T-cell (primary cell): Measurements from ENCODE around the gene MTMR11. TPM values are rescaled to one million over a fixed set of nuclear protein-coding genes. Genes with fewer than 3 reads are reported as not detected.

Source experiments
- ATAC-seq, 4 experiments: fragments of 200-7000 bp in 3 of 4; fragments of 150-1000 bp in 1 of 4; cut with Tn5 transposase; replicated peaks in 1 of 4; 1 replicate in 3 of 4; 2 replicates in 1 of 4; pipeline ENCODE4 v1.10.0; 2021; ENCODE audit warnings: moderate library complexity in 3 of 4, mild to moderate bottlenecking in 2 of 4, moderate number of reproducible peaks in 1 of 4
- CTCF ChIA-PET, 2 donors: fragments of 300-600 bp; sonication (Branson Sonifier 250); formaldehyde crosslinking; loops; one replicate each; lab custom pipeline; 2022; ENCODE audit warnings: antibody characterized with exemption in 2 of 2; lab: Charles Lee
- POLR2A ChIA-PET, 2 donors: fragments of 300-600 bp; sonication (Branson Sonifier 250); formaldehyde crosslinking; loops; one replicate each; lab custom pipeline; 2022; ENCODE audit warnings: antibody characterized with exemption in 2 of 2; lab: Charles Lee
- DNase-seq, 35 experiments: peaks; one replicate each; pipeline versions ENCODE4 v3.0.0 to v3.0.0-alpha.2; 2013 to 2023
- H3K27ac ChIP-seq: one replicate; pipeline ENCODE4 v1.5.1; 2013; ENCODE audit warnings: low read length
- H3K27me3 ChIP-seq, 2 experiments: replicated peaks in 1 of 2; 1 replicate in 1 of 2; 2 replicates in 1 of 2; pipeline versions ENCODE4 v1.6.1 to v1.7.0; 2013; ENCODE audit warnings: low read length in 1 of 2, mixed read lengths in 1 of 2; ENCODE audit not compliant: control insufficient read depth in 2 of 2, insufficient read depth in 2 of 2; ENCODE audit errors: extremely low read depth in 1 of 2
- H3K36me3 ChIP-seq, 2 donors: 1 replicate in 1 of 2; 2 replicates in 1 of 2; pipeline versions ENCODE4 v1.6.1 to v1.7.0; 2013; ENCODE audit warnings: low read length in 1 of 2; ENCODE audit not compliant: control insufficient read depth in 2 of 2, insufficient read depth in 1 of 2; ENCODE audit errors: extremely low read depth in 1 of 2
- H3K4me1 ChIP-seq, 2 experiments: 1 replicate in 1 of 2; 2 replicates in 1 of 2; pipeline versions ENCODE4 v1.6.1 to v1.7.0; 2013; ENCODE audit warnings: low read length in 2 of 2, mixed read lengths in 1 of 2; ENCODE audit not compliant: insufficient read depth in 2 of 2, control insufficient read depth in 1 of 2; ENCODE audit errors: extremely low read depth in 1 of 2
- H3K4me3 ChIP-seq, 2 donors: 1 replicate in 1 of 2; 2 replicates in 1 of 2; pipeline versions ENCODE4 v1.5.1 to v1.7.0; 2013; ENCODE audit warnings: mild to moderate bottlenecking in 2 of 2, low read length in 1 of 2, moderate library complexity in 1 of 2; ENCODE audit not compliant: control insufficient read depth in 1 of 2; ENCODE audit errors: extremely low read depth in 1 of 2
- H3K9me3 ChIP-seq: 2 replicates; pipeline ENCODE4 v1.7.0; 2013
- H3K27ac Mint-ChIP-seq, 2 donors: one replicate each; pipeline ENCODE4 v1.8.0; 2020 to 2021; ENCODE audit warnings: mild to moderate bottlenecking in 2 of 2, mixed read lengths in 2 of 2
- H3K27me3 Mint-ChIP-seq, 2 donors: one replicate each; pipeline ENCODE4 v1.8.0; 2021 to 2022; ENCODE audit warnings: mixed read lengths in 2 of 2
- H3K36me3 Mint-ChIP-seq: one replicate; pipeline ENCODE4 v1.8.0; 2021; ENCODE audit warnings: mixed read lengths
- H3K4me1 Mint-ChIP-seq, 3 donors: one replicate each; pipeline ENCODE4 v1.8.0; 2020 to 2022; ENCODE audit warnings: mixed read lengths in 3 of 3, mild to moderate bottlenecking in 1 of 3
- H3K4me3 Mint-ChIP-seq, 3 donors: one replicate each; pipeline ENCODE4 v1.8.0; 2020 to 2022; ENCODE audit warnings: mild to moderate bottlenecking in 3 of 3, mixed read lengths in 3 of 3, moderate library complexity in 3 of 3
- H3K9me3 Mint-ChIP-seq, 3 donors: one replicate each; pipeline ENCODE4 v1.8.0; 2020 to 2022; ENCODE audit warnings: mixed read lengths in 3 of 3
- WGBS: methylation state at CpG from one replicate; pipeline ENCODE4 v1.1.5; 2013; ENCODE audit warnings: missing lambda C conversion rate; ENCODE audit not compliant: insufficient coverage; 5-methylcytosine and 5-hydroxymethylcytosine counted together
- total RNA-seq, 35 experiments: library from RNA in 6 of 35; stranded (reverse) in 6 of 35; fragments of 120-200 nt in 1 of 35; gene quantifications; one replicate each; pipeline versions ENCODE4 v1.2.1 to v1.2.4 and lab custom pipeline; 2013 to 2026

Gene MTMR11
- total RNA-seq, 5 donors from 2014 or later (not counting 1 experiment from before 2014, with no cell fraction given): 0.58 to 2.5 (median 1.5) TPM

DNA sequence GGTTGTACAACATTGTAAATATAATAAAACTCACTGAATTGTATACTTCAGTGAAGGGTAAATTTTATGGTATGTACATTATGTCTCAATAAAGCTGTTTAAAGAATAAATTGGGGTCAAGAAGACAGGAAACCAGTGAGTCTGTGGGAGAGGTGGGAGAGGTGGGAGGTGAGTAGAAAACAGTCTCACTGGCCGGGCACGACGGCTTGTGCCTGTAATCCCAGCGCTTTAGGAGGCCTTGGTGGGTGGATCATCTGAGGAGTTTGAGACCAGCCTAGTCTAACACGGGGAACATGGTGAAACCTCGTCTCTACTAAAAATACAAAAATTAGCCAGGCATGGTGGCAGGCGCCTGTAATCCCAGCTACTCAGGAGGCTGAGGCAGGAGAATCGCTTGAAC is 4.2 kb downstream of the MTMR11 start:
- Histone ChIP-seq H3K36me3 (no peaks in the 10 kb centered on the region), H3K4me3 (no peak overlapping the region), H3K27me3 (peaks cover 0 to 3% of the 10 kb centered on the region in 2 experiments), H3K27ac (no peak overlapping the region), H3K4me1 (peaks cover 7 to 14% of the 10 kb centered on the region in 2 experiments), H3K9me3 (no peaks in the 10 kb centered on the region)
- Mint-ChIP-seq H3K27ac (no peak overlapping the region), H3K36me3 (peaks cover 3% of the 10 kb centered on the region), H3K27me3 (peaks cover 2 to 4% of the 10 kb centered on the region in 2 donors), H3K4me1 (peaks cover 17 to 29% (median 20%) of the 10 kb centered on the region in 3 donors), H3K4me3 (no peak overlapping the region), H3K9me3 (no peaks in the 10 kb centered on the region)
- CTCF ChIA-PET: interaction anchor here in 1 of 2 donors (0.7 kb wide), 1 partner anchor 689 kb away, joined by 3 read pairs; no protein-coding TSS in a partner anchor
- 96% methylated on average over 4 of the region's 8 CpGs for WGBS
- DNase-seq (no peak), ATAC-seq (no peak)
- POLR2A ChIA-PET: no interaction called here

DNA sequence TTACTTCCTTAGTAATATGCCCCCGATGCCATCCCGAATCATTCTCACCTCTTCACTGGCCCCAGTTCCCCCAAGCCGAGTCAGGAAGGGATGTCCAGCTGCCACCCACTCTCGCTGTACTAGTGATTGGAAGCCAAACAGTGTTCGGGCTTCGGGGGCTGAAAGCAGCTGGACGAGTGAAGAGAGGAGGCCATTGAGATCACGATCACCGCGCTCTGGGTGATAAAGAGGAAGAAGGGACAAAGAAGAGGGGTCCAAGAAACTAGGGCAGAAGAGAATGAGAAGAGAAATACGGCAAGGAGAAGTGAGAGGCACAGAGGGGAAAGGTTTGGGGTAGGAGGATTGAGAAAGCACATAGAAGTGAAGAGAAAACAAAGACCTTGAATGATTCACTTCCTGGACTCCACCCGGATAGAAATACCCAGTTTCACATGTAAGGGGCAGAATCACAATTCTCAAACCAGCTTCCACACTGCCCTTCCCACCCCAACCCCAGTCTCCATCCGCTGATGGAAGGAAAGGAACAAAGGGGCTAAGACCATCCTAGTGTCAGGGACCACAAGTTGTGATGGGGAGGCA is 5.4 kb downstream of the MTMR11 start:
- Histone ChIP-seq H3K27ac (no peak overlapping the region), H3K9me3 (no peaks in the 10 kb centered on the region), H3K4me3 (no peak overlapping the region), H3K36me3 (peaks cover 2% of the 10 kb centered on the region in 2 donors), H3K4me1 (peaks cover 13 to 21% of the 10 kb centered on the region in 2 experiments), H3K27me3 (peaks cover 0 to 3% of the 10 kb centered on the region in 2 experiments)
- ChIA-PET POLR2A (no interaction called here), CTCF (no interaction called here)
- H3K4me3 Mint-ChIP-seq: no peak overlapping the region
- 97% methylated on average over 10 of the region's 13 CpGs for WGBS
- H3K36me3 Mint-ChIP-seq: peaks cover 4% of the 10 kb centered on the region
- ATAC-seq (no peak), DNase-seq (no peak)
- no peak overlapping the region for H3K27ac Mint-ChIP-seq
- H3K9me3 Mint-ChIP-seq: no peaks in the 10 kb centered on the region
- H3K27me3 Mint-ChIP-seq: peaks cover 2 to 4% of the 10 kb centered on the region in 2 donors
- peaks cover 24 to 31% (median 24%) of the 10 kb centered on the region in 3 donors for H3K4me1 Mint-ChIP-seq

DNA sequence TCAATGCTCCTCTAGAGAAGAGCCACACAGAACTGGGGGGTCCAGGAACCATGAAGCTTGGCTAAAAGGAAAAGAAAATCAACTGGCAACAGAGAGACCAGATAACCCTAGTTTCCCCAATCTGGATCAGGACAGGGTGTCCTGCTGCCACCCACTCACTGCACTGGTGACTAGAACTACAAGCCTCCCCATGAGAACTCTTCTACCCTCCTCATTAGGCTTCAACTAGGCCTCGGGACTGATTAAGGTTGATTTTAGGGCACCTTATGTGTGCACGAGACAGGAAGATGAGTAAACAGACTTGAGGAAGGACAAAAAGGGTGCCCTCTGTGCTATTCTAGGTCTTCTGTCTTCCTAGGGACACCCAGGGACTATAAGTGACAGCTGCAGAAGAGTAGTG is 6.8 kb downstream of the MTMR11 start:
- peaks cover 38 to 45% (median 39%) of the 10 kb centered on the region in 3 donors for H3K4me1 Mint-ChIP-seq
- Histone ChIP-seq H3K9me3 (no peaks in the 10 kb centered on the region), H3K4me1 (peaks cover 17 to 29% of the 10 kb centered on the region in 2 experiments), H3K36me3 (peaks cover 2 to 16% of the 10 kb centered on the region in 2 donors), H3K27ac (no peak overlapping the region), H3K4me3 (no peak overlapping the region), H3K27me3 (peaks cover 0 to 3% of the 10 kb centered on the region in 2 experiments)
- no CpG with 5 or more reads among the region's 2 CpGs for WGBS
- H3K4me3 Mint-ChIP-seq: peak overlapping the region in 1 of 3 donors; percentile 97
- peaks cover 18% of the 10 kb centered on the region for H3K36me3 Mint-ChIP-seq
- ChIA-PET POLR2A (interaction anchor here (0.6 to 2.8 kb wide), 2 partner anchors 33 to 43 kb away, joined by 3 to 45 read pairs; a partner anchor contains a TSS), CTCF (no interaction called here)
- DNase-seq (no peak), ATAC-seq (no peak)
- no peaks in the 10 kb centered on the region for H3K9me3 Mint-ChIP-seq
- no peak overlapping the region for H3K27ac Mint-ChIP-seq
- H3K27me3 Mint-ChIP-seq: peaks cover 2 to 4% of the 10 kb centered on the region in 2 donors

GRCh38 chr1:149928401-149928724 is 8.3 kb downstream of the MTMR11 start:
- ChIA-PET CTCF (interaction anchor here in 1 of 2 donors (0.6 to 1.2 kb wide), 5 partner anchors 29 to 83 kb away, joined by 3 to 7 read pairs (median 4); partner anchors contain the start of gene BOLA1), POLR2A (interaction anchor here (0.6 to 2.8 kb wide), 5 partner anchors 41 to 1020 kb away, joined by 3 to 45 read pairs (median 5); a partner anchor contains a TSS)
- peaks cover 10 to 31% of the 10 kb centered on the region in 2 donors for H3K36me3 ChIP-seq
- WGBS: no CpG with 5 or more reads among the region's 1 CpG
- peak overlapping the region; percentile 95 to 96 for H3K4me3 ChIP-seq
- no peaks in the 10 kb centered on the region for H3K9me3 ChIP-seq
- Mint-ChIP-seq H3K9me3 (no peaks in the 10 kb centered on the region), H3K4me3 (peak overlapping the region; percentile 94 to 97 (median 97)), H3K36me3 (peaks cover 31% of the 10 kb centered on the region), H3K27me3 (peaks cover 0 to 2% of the 10 kb centered on the region in 2 donors), H3K4me1 (peaks cover 44 to 55% (median 51%) of the 10 kb centered on the region in 3 donors), H3K27ac (peak overlapping the region; percentile 95 to 96)
- DNase-seq (no peak), ATAC-seq (no peak)
- H3K27me3 ChIP-seq: no peaks in the 10 kb centered on the region
- peak overlapping the region; percentile 96 for H3K27ac ChIP-seq
- H3K4me1 ChIP-seq: peaks cover 17 to 29% of the 10 kb centered on the region in 2 experiments

DNA sequence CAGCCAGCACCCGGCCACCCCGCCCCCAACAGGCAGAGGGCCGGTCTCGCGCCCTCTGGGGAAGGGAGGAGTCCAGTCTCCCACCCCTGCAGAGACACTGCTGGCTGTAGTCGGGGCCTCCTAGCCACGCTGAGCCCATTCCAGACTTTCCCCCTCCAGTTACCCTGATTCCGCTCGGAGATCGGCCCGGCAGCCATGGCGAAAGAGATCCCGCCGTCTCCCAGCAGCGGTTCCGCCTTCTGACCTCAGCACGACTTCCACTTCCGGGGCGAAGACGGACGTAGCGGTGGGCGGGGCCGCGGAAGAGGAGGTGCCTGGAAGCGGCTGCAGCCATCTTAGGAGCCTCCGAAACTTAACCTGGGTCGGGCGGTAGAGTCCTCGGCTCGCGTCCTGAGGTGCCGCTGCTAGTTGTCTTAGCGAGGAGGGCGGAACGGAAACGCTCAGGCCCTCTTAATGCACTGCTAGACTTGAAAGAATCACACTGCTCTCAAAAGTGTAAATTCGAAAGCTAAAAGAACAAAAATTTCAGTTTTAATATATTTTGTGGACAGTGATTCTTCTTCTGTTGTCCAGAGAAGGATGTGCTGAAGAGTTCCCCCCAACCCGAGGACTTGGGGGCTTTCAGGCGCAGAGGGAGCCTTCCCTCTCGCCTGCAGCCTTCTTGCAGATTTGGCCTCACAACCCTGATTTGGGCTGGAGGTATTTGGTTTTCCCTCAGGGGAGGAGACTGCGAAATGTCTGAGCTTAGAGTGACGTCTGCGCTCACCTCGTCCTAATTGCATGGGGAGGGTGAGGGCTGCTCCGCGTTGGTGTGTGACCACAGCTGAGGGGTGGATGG is 8.9 kb downstream of the MTMR11 start, which contains the start of gene SF3B4:
Gene SF3B4 (minus strand): TSS at position 241 of the 838 bp plus-strand sequence. CDS start 44 bp downstream, at position 197.
- 0% methylated on average over 31 of the region's 47 CpGs for WGBS
- H3K4me1 Mint-ChIP-seq: peaks cover 46 to 55% (median 51%) of the 10 kb centered on the region in 3 donors
- peak within 1 kb of the TSS; percentile 95 to 96 for H3K27ac Mint-ChIP-seq
- Histone ChIP-seq H3K36me3 (peaks cover 10 to 37% of the 10 kb centered on the region in 2 donors), H3K4me1 (peaks cover 17 to 29% of the 10 kb centered on the region in 2 experiments), H3K9me3 (no peaks in the 10 kb centered on the region), H3K27me3 (no peaks in the 10 kb centered on the region), H3K4me3 (peak within 1 kb of the TSS; percentile 95 to 96), H3K27ac (peak within 1 kb of the TSS; percentile 96)
- ChIA-PET POLR2A (interaction anchor here (0.6 to 2.8 kb wide), 7 partner anchors 37 to 1021 kb away, joined by 3 to 45 read pairs (median 5); a partner anchor contains a TSS), CTCF (interaction anchor here in 1 of 2 donors (0.6 to 1.2 kb wide), 6 partner anchors 28 to 326 kb away, joined by 3 to 7 read pairs (median 4); partner anchors contain the start of gene BOLA1)
- ATAC-seq: peak; percentile 96 to 99 (median 97)
- H3K4me3 Mint-ChIP-seq: peak within 1 kb of the TSS; percentile 94 to 97 (median 97)
- peak; percentile 87 to 98 (median 96) for DNase-seq
- H3K9me3 Mint-ChIP-seq: no peaks in the 10 kb centered on the region
- H3K27me3 Mint-ChIP-seq: peaks cover 0 to 2% of the 10 kb centered on the region in 2 donors
- H3K36me3 Mint-ChIP-seq: peaks cover 37% of the 10 kb centered on the region
